T47D (cell line): ENCODE results near the gene MSRB2.

Experiments
- DNase-seq, 2 experiments: peaks; one replicate each; pipeline versions ENCODE4 v3.0.0 to v3.0.0-alpha.2; 2011 to 2012; ENCODE audit warnings: low read depth in 1 of 2, low spot score in 1 of 2
- JUND ChIP-seq: IDR thresholded peaks from 2 replicates; pipeline ENCODE4 v1.6.1; 2012; ENCODE audit warnings: low read depth
- in situ Hi-C: cut with HindIII; loops from 2 replicates; pipeline ENCODE4 v1.10.0; 2016; ENCODE audit warnings: low sequenced_read_pairs, low pct_unique_long_range_greater_than_20kb

The MSRB2 gene

GRCh38 chr10:23147035-23147434, 51.7 kb downstream of the MSRB2 start:
- in situ Hi-C loops: no loop called here
- no peak for TF ChIP-seq JUND
- no peak for DNase-seq

- no peak for DNase-seq
- in situ Hi-C loops: no loop called here
- no peak for TF ChIP-seq JUND
Observed at GRCh38 chr10:23148214-23148613, 52.8 kb downstream of the MSRB2 start.

- in situ Hi-C loops: no loop called here
- DNase-seq: no peak
- TF ChIP-seq JUND: no peak
Observed at GRCh38 chr10:23150091-23150490, 54.7 kb downstream of the MSRB2 start.

GRCh38 chr10:23150610-23151009, 55.2 kb downstream of the MSRB2 start:
- in situ Hi-C loops: no loop called here
- no peak for DNase-seq
- no peak for TF ChIP-seq JUND

GRCh38 chr10:23151071-23151470, 55.7 kb downstream of the MSRB2 start:
- no peak for TF ChIP-seq JUND
- DNase-seq: no peak
- in situ Hi-C loops: no loop called here

GRCh38 chr10:23155169-23155568, 59.8 kb downstream of the MSRB2 start:
- no peak for DNase-seq
- in situ Hi-C loops: no loop called here
- no peak for TF ChIP-seq JUND

- in situ Hi-C loops: no loop called here
Observed at GRCh38 chr10:23156447-23157150, 61.2 kb downstream of the MSRB2 start.

GRCh38 chr10:23157239-23157681, 61.9 kb downstream of the MSRB2 start:
- in situ Hi-C loops: no loop called here
- DNase-seq: no peak
- no peak for TF ChIP-seq JUND

More at GRCh38 chr10:23156447-23157150, 61.2 kb downstream of the MSRB2 start:
- no peak for DNase-seq
- no peak for TF ChIP-seq JUND

- in situ Hi-C loops: no loop called here
- TF ChIP-seq JUND: no peak
- peak; percentile 31 to 60 for DNase-seq
Observed at GRCh38 chr10:23157691-23158369, 62.5 kb downstream of the MSRB2 start.

GRCh38 chr10:23158370-23158769, 63.0 kb downstream of the MSRB2 start:
- DNase-seq: peak; percentile 50 to 71
- in situ Hi-C loops: no loop called here
- no peak for TF ChIP-seq JUND

- no peak for TF ChIP-seq JUND
- in situ Hi-C loops: no loop called here
- DNase-seq: peak; percentile 56 to 62
Observed at GRCh38 chr10:23171232-23171876, 76.0 kb downstream of the MSRB2 start.
